ENCODE results near the gene NPRL2. TPM values are rescaled to one million over a fixed set of nuclear protein-coding genes. Genes with fewer than 3 reads are reported as not detected.

Gene NPRL2
- polyA plus RNA-seq, 10 donors = 16.9 to 23.2 (median 18.9) TPM

GRCh38 chr3:50352781-50353180, 2.2 kb upstream of the NPRL2 start:
- DNase-seq = no peak

- DNase-seq = no peak
Measured at GRCh38 chr3:50351323-50351697, 735 bp upstream of the NPRL2 start.

GRCh38 chr3:50350213-50350526, 405 bp downstream of the NPRL2 start:
- DNase-seq = no peak

- peak; percentile 63 to 82 (median 81) for DNase-seq
Measured at GRCh38 chr3:50347187-50347813, 3.3 kb downstream of the NPRL2 start.

- peak in 2 of 3 donors; percentile 67 to 79 for DNase-seq
Measured at GRCh38 chr3:50345586-50346234, 4.9 kb downstream of the NPRL2 start, which contains the start of gene ZMYND10. Gene ZMYND10 (minus strand): TSS chr3:50345732. CDS start chr3:50345579, 153 bp downstream.

GRCh38 chr3:50345008-50345407, 5.6 kb downstream of the NPRL2 start:
- no peak for DNase-seq

GRCh38 chr3:50342813-50343633, 7.6 kb downstream of the NPRL2 start:
- DNase-seq = no peak

GRCh38 chr3:50341996-50342650, 8.5 kb downstream of the NPRL2 start:
- DNase-seq = no peak

- no peak for DNase-seq
Measured at GRCh38 chr3:50341537-50341936, 9.0 kb downstream of the NPRL2 start.

GRCh38 chr3:50340448-50341329, 9.9 kb downstream of the NPRL2 start, which contains the start of gene RASSF1:
Gene RASSF1 (minus strand): TSS chr3:50340836. CDS start chr3:50340805, 31 bp downstream.
- peak; percentile 79 to 96 (median 90) for DNase-seq

GRCh38 chr3:50340147-50340447, 10.5 kb downstream of the NPRL2 start:
- no peak for DNase-seq

GRCh38 chr3:50339485-50340146, 11.0 kb downstream of the NPRL2 start:
- peak in 1 of 3 donors; percentile 57 for DNase-seq

- DNase-seq = no peak
Measured at GRCh38 chr3:50338965-50339364, 11.6 kb downstream of the NPRL2 start.

- peak; percentile 99 to 100 (median 99) for DNase-seq
Measured at GRCh38 chr3:50337175-50337861, 13.3 kb downstream of the NPRL2 start.

- no peak for DNase-seq
Measured at GRCh38 chr3:50336452-50337174, 14.0 kb downstream of the NPRL2 start.

- no peak for DNase-seq
Measured at GRCh38 chr3:50334339-50335075, 16.1 kb downstream of the NPRL2 start.

- peak in 1 of 3 donors; percentile 67 for DNase-seq
Measured at GRCh38 chr3:50333744-50334328, 16.7 kb downstream of the NPRL2 start.

- DNase-seq = no peak
Measured at GRCh38 chr3:50331364-50331907, 19.1 kb downstream of the NPRL2 start.

Data from muscle of back (tissue), 11 donors.